GM18498 (cell line): ENCODE results near the gene MAPK1.
A peak's percentile ranks its signal among the peaks of the same experiment; 100 is the strongest.
"Not testable (repeated sequence)": the region's sequence is repeated elsewhere in the genome, so short reads cannot be mapped to it uniquely, and the experiment has no call there.

Experiments used
- ATAC-seq: cut with Tn5 transposase; IDR thresholded peaks from one replicate; pipeline ENCODE4 v1.9.1; 2021; ENCODE audit warnings: mild to moderate bottlenecking, moderate library complexity; ENCODE audit not compliant: unreplicated experiment

Gene MAPK1

GRCh38 chr22:21867528-21868266, at the start of gene MAPK1:
Gene MAPK1, minus strand, starts transcription at chr22:21867645. Its CDS starts 205 bp downstream, at chr22:21867440.
- ATAC-seq, result peak; percentile 88

- ATAC-seq, result no peak
Observed at GRCh38 chr22:21916309-21916918, 49.0 kb upstream of the MAPK1 start.

- ATAC-seq, result no peak
Observed at GRCh38 chr22:21915624-21916308, 48.3 kb upstream of the MAPK1 start.

GRCh38 chr22:21914033-21914642, 46.7 kb upstream of the MAPK1 start:
- ATAC-seq, result not testable (repeated sequence)

GRCh38 chr22:21910367-21910766, 42.9 kb upstream of the MAPK1 start:
- ATAC-seq, result not testable (repeated sequence)

- ATAC-seq, result no peak
Observed at GRCh38 chr22:21909871-21910270, 42.4 kb upstream of the MAPK1 start.

GRCh38 chr22:21907638-21908522, 40.4 kb upstream of the MAPK1 start:
- ATAC-seq, result no peak

GRCh38 chr22:21905234-21905633, 37.8 kb upstream of the MAPK1 start:
- not testable (repeated sequence) for ATAC-seq

- no peak for ATAC-seq
Observed at GRCh38 chr22:21904250-21904789, 36.9 kb upstream of the MAPK1 start.

GRCh38 chr22:21903283-21903682, 35.8 kb upstream of the MAPK1 start:
- ATAC-seq, result no peak

- ATAC-seq, result peak; percentile 60
Observed at GRCh38 chr22:21902296-21903087, 35.0 kb upstream of the MAPK1 start.

GRCh38 chr22:21898354-21898896, 31.0 kb upstream of the MAPK1 start:
- no peak for ATAC-seq

GRCh38 chr22:21896951-21897513, 29.6 kb upstream of the MAPK1 start:
- ATAC-seq, result no peak

GRCh38 chr22:21896275-21896674, 28.8 kb upstream of the MAPK1 start:
- not testable (repeated sequence) for ATAC-seq

GRCh38 chr22:21894799-21895198, 27.4 kb upstream of the MAPK1 start:
- ATAC-seq, result no peak

- ATAC-seq, result no peak
Observed at GRCh38 chr22:21889251-21889990, 22.0 kb upstream of the MAPK1 start.

- no peak for ATAC-seq
Observed at GRCh38 chr22:21887841-21888240, 20.4 kb upstream of the MAPK1 start.

- ATAC-seq, result not testable (repeated sequence)
Observed at GRCh38 chr22:21883930-21884329, 16.5 kb upstream of the MAPK1 start.
